PC-9 (cell line): ENCODE data around the gene MYH1. TPM values are rescaled to one million over a fixed set of nuclear protein-coding genes. Genes with fewer than 3 reads are reported as not detected.

Experiments used
- Bru-seq: library from RNA; stranded (reverse); fragments of 400-500 nt; gene quantifications from one replicate; lab custom pipeline; 2021; lab: Mats Ljungman, UMichigan
- BruChase-seq, 2 experiments: library from RNA; stranded (reverse); fragments of 400-500 nt; gene quantifications; one replicate each; lab custom pipeline; 2021; lab: Mats Ljungman, UMichigan
- BruUV-seq: library from RNA; stranded (reverse); fragments of 400-500 nt; replicated peaks from 2 replicates; lab custom pipeline; 2021; lab: Mats Ljungman, UMichigan
- CTCF ChIA-PET: fragments of 300-600 bp; sonication (Branson Sonifier 250); formaldehyde crosslinking; loops from one replicate; lab custom pipeline; 2022; ENCODE audit warnings: antibody characterized with exemption; lab: Charles Lee
- POLR2A ChIA-PET: fragments of 300-600 bp; sonication (Branson Sonifier 250); formaldehyde crosslinking; loops from one replicate; lab custom pipeline; 2022; ENCODE audit warnings: antibody characterized with exemption; ENCODE audit not compliant: unreplicated experiment; lab: Charles Lee
- DNase-seq, 2 experiments: peaks; one replicate each; pipeline versions ENCODE4 v3.0.0 to v3.0.0-alpha.2; 2015 to 2022; ENCODE audit warnings: mixed read lengths in 1 of 2
- H2AFZ ChIP-seq: fragments of 200-600 bp; sonication (generic); 2 replicates; pipeline ENCODE4 v1.8.1; 2017; ENCODE audit warnings: antibody characterized with exemption
- H3F3A ChIP-seq: fragments of 200-600 bp; sonication (generic); 2 replicates; pipeline ENCODE4 v1.8.1; 2017; ENCODE audit warnings: antibody characterized with exemption, mild to moderate bottlenecking, low read depth; ENCODE audit not compliant: insufficient read depth
- H3K27ac ChIP-seq: fragments of 200-600 bp; sonication (generic); 2 replicates; pipeline ENCODE4 v1.6.1; 2016; ENCODE audit warnings: mixed run types
- H3K27me3 ChIP-seq: fragments of 200-600 bp; sonication (generic); 2 replicates; pipeline ENCODE4 v1.6.1; 2016; ENCODE audit warnings: low read depth, mixed run types; ENCODE audit not compliant: insufficient read depth
- H3K36me3 ChIP-seq: fragments of 200-600 bp; sonication (generic); 2 replicates; pipeline ENCODE4 v1.6.1; 2016; ENCODE audit warnings: low read depth, mixed run types
- H3K4me1 ChIP-seq: fragments of 200-600 bp; sonication (generic); replicated peaks from 2 replicates; pipeline ENCODE4 v1.6.1; 2016; ENCODE audit warnings: mixed run types; ENCODE audit not compliant: insufficient read depth
- H3K4me2 ChIP-seq: fragments of 200-600 bp; sonication (generic); 2 replicates; pipeline ENCODE4 v1.6.1; 2017; ENCODE audit warnings: mixed run types
- H3K4me3 ChIP-seq: fragments of 200-600 bp; sonication (generic); 2 replicates; pipeline ENCODE4 v1.6.1; 2016; ENCODE audit warnings: mixed run types
- H3K79me2 ChIP-seq: fragments of 200-600 bp; sonication (generic); 2 replicates; pipeline ENCODE4 v1.6.1; 2017; ENCODE audit warnings: low read depth, mixed run types
- H3K9me2 ChIP-seq: fragments of 200-600 bp; sonication (generic); 2 replicates; pipeline ENCODE4 v1.8.1; 2017; ENCODE audit warnings: mild to moderate bottlenecking; ENCODE audit not compliant: insufficient read depth
- H3K9me3 ChIP-seq: fragments of 200-600 bp; sonication (generic); 2 replicates; pipeline ENCODE4 v1.8.1; 2016; ENCODE audit warnings: low read depth; ENCODE audit not compliant: insufficient read depth
- H4K20me1 ChIP-seq: fragments of 200-600 bp; sonication (generic); 2 replicates; pipeline ENCODE4 v1.8.1; 2017; ENCODE audit not compliant: insufficient read depth
- EZH2 ChIP-seq: fragments of 200-600 bp; sonication (generic); IDR thresholded peaks from 2 replicates; pipeline ENCODE4 v1.8.0; 2017; ENCODE audit warnings: antibody characterized with exemption, low read depth
- intact Hi-C: fragments of 100-400 bp; cut with micrococcal nuclease; formaldehyde crosslinking; loops from one replicate; pipeline ENCODE4 v1.10.0; 2022; ENCODE audit not compliant: unreplicated experiment
- long read RNA-seq: library from polyadenylated mRNA; stranded (forward); transcript quantifications from one replicate; pipeline ENCODE4 v2.0.0, GENCODE V29; 2022
- total RNA-seq: library from RNA; stranded (reverse); gene quantifications from 2 replicates; pipeline ENCODE4 v1.2.3, GENCODE V29; 2021
- TF ChIP-seq, protein P1 (sequence below): fragments of 200-600 bp; sonication (generic); conservative IDR thresholded peaks from 2 replicates; pipeline ENCODE4 v1.6.1; 2017; ENCODE audit warnings: mixed run types, antibody characterized with exemption, mild to moderate bottlenecking, moderate library complexity

Gene MYH1
- total RNA-seq (not detected in 2 replicates), Bru-seq, nascent RNA (not detected), BruChase-seq, experiment 1, labeled RNA remaining after a 2-hour chase (not detected), BruChase-seq, experiment 2, labeled RNA remaining after a 6-hour chase (not detected)
- long read RNA-seq: 0 reads

DNA sequence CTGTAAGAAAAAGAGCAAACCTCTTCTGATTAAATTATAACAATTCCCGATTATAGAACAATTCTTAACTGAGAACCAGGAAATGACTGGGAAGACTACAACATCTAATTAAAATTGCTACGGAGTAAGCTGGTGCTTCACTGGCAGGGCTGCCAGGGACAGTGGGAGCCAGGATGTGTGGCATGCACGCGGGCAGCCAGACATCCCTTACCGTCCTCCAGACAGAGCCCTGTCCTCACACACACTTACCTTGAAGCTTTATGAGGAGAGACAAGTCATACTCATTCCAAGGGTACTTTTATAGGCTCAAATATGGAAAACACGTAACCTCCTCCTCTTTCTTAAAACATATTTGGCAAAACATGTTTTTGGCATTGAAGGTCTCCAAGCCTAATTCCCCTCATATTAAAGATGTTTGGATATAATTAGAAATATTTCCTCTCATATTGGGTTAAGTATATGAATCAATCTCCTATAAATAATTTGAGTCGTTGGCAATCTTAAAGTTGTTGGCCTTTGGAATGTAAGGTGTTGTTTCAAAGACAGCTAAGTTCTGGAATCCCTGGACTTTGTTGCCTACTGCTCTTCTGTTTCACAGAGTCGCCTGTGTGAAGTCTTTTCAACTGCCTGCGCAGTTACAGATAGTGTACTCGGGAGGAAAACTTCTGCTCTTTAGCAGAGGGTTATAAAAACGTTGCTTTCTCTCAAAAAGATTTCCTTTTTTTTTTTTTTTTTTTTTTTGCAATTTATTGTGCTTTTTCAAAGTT, at the start of gene MYH1:
Gene MYH1 (minus strand): TSS at position 272 of the 767 bp plus-strand sequence. CDS start 1,900 bp downstream, outside the sequence.
- H3K36me3 ChIP-seq: no peaks in the 10 kb centered on the region
- no peaks in the 10 kb centered on the region for H3F3A ChIP-seq
- no peaks in the 10 kb centered on the region for H3K9me2 ChIP-seq
- H2AFZ ChIP-seq: no peak within 1 kb of the TSS
- POLR2A ChIA-PET: no interaction called here
- CTCF ChIA-PET: no interaction called here
- no peaks in the 10 kb centered on the region for H3K9me3 ChIP-seq
- H3K4me1 ChIP-seq: no peaks in the 10 kb centered on the region
- DNase-seq: no peak
- TF ChIP-seq EZH2: no peak
- TF ChIP-seq, protein P1, sequence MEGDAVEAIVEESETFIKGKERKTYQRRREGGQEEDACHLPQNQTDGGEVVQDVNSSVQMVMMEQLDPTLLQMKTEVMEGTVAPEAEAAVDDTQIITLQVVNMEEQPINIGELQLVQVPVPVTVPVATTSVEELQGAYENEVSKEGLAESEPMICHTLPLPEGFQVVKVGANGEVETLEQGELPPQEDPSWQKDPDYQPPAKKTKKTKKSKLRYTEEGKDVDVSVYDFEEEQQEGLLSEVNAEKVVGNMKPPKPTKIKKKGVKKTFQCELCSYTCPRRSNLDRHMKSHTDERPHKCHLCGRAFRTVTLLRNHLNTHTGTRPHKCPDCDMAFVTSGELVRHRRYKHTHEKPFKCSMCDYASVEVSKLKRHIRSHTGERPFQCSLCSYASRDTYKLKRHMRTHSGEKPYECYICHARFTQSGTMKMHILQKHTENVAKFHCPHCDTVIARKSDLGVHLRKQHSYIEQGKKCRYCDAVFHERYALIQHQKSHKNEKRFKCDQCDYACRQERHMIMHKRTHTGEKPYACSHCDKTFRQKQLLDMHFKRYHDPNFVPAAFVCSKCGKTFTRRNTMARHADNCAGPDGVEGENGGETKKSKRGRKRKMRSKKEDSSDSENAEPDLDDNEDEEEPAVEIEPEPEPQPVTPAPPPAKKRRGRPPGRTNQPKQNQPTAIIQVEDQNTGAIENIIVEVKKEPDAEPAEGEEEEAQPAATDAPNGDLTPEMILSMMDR: no peak
- H3K4me3 ChIP-seq: no peak within 1 kb of the TSS
- BruUV-seq: no TSS peak
- no peak within 1 kb of the TSS for H3K4me2 ChIP-seq
- H4K20me1 ChIP-seq: no peaks in the 10 kb centered on the region
- no peaks in the 10 kb centered on the region for H3K79me2 ChIP-seq
- no peak within 1 kb of the TSS for H3K27ac ChIP-seq
- H3K27me3 ChIP-seq: peaks cover 22% of the 10 kb centered on the region; the same call in 1 of the 2 replicates
- intact Hi-C loops: no loop called here

DNA sequence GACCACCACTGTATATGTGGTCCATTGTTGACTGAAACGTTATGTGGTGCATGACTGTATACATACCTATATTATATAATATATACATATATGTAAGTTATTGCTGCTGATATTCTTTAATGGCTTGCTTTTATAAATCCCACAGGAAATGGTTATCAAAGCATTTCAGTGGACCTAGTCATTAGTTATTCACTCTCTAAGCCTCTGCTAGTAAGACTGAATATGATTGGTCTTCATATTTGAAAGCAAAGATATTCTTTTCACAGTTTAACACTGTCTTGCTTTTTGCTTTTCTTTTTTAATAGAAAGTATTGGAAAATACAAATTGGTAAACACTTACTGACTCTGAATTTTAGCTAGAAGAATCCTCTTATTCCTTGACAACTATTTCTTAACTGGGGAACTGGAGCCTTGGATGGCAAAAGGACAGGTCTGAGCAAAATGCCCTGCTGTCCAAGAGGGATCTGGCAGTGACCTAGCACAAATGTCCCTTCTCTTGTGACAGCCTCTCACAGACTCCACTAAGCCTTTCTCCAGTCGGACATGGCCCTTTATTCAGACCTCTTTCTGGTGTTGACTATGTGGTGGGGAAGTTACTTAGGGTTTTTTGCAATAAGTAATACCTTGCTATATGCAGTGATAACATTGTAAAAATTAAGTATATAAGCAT, 45.8 kb upstream of the MYH1 start:
- intact Hi-C loops: no loop called here
- no peak for DNase-seq
- no peaks in the 10 kb centered on the region for H3F3A ChIP-seq
- no peak overlapping the region for H3K4me3 ChIP-seq
- ChIA-PET POLR2A (no interaction called here), CTCF (no interaction called here)
- no peak overlapping the region for H2AFZ ChIP-seq
- BruUV-seq: no TSS peak
- no peaks in the 10 kb centered on the region for H3K4me1 ChIP-seq
- peaks cover 33% of the 10 kb centered on the region; the same call in 1 of the 2 replicates for H3K27me3 ChIP-seq
- TF ChIP-seq, protein P1: no peak
- TF ChIP-seq EZH2: no peak
- no peaks in the 10 kb centered on the region for H4K20me1 ChIP-seq
- H3K9me2 ChIP-seq: no peaks in the 10 kb centered on the region
- H3K36me3 ChIP-seq: no peaks in the 10 kb centered on the region
- H3K27ac ChIP-seq: no peak overlapping the region
- no peak overlapping the region for H3K4me2 ChIP-seq
- no peaks in the 10 kb centered on the region for H3K9me3 ChIP-seq
- no peaks in the 10 kb centered on the region for H3K79me2 ChIP-seq

DNA sequence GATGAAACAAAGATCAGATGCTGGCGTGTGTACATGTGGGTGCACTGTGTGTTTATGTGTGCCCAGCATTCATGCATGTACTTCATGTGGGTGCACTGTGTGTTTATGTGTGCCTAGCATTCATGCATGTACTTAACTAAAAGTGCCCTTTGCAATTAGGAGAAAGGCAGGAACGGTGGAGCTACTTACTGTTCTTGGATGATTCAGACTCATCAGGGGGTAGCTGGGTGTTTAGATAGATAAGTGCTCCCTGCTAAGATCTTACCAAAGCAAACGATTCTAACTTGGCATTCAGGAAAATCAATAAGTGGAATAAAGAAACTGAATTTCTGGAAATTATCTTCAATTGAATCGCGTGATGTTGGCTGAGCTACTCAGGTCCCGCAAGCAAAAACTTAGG, 39.7 kb upstream of the MYH1 start:
- Histone ChIP-seq H3K79me2 (no peaks in the 10 kb centered on the region), H3K36me3 (no peaks in the 10 kb centered on the region), H3K27ac (no peak overlapping the region), H3F3A (no peaks in the 10 kb centered on the region), H2AFZ (no peak overlapping the region), H3K4me3 (no peak overlapping the region), H3K27me3 (peaks cover 16% of the 10 kb centered on the region; the same call in 1 of the 2 replicates), H3K9me2 (no peaks in the 10 kb centered on the region), H4K20me1 (no peaks in the 10 kb centered on the region), H3K9me3 (no peaks in the 10 kb centered on the region), H3K4me1 (no peaks in the 10 kb centered on the region), H3K4me2 (no peak overlapping the region)
- ChIA-PET POLR2A (no interaction called here), CTCF (no interaction called here)
- intact Hi-C loops: no loop called here
- DNase-seq: no peak
- no peak for TF ChIP-seq EZH2
- TF ChIP-seq, protein P1: no peak
- BruUV-seq: no TSS peak
